ENCODE measurements around the gene RASGRP1. TPM values are rescaled to one million over a fixed set of nuclear protein-coding genes. Genes with fewer than 3 reads are reported as not detected.

The RASGRP1 gene
- total and polyA plus RNA-seq, 2 donors (not counting 1 experiment from before 2014, with no cell fraction given), result 17.7 to 24.7 TPM

GRCh38 chr15:38476120-38476519 lies 88.5 kb downstream of the RASGRP1 start:
- no peaks in the 10 kb centered on the region for H3K4me1 ChIP-seq (ENCODE audit: control insufficient read depth in 2 of 2, insufficient read depth in 2 of 2, low read length in 2 of 2)
- no peak overlapping the region for H3K9ac ChIP-seq (ENCODE audit: low read length)
- WGBS (ENCODE audit: insufficient coverage), result no CpG with 5 or more reads among the region's 1 CpG
- H3K27ac Mint-ChIP-seq, result no peak overlapping the region
- peaks cover 0 to 29% of the 10 kb centered on the region in 2 experiments for H3K36me3 ChIP-seq (replicated peaks in 1 of 2; ENCODE audit: control extremely low read depth in 1 of 2, control insufficient read depth in 1 of 2, extremely low read depth in 1 of 2, insufficient read depth in 2 of 2, low read length in 1 of 2)
- H3K9me3 ChIP-seq (ENCODE audit: control extremely low read depth in 1 of 3, control insufficient read depth in 2 of 3, insufficient read depth in 1 of 3, low read length in 2 of 3), result no peaks in the 10 kb centered on the region
- ChIA-PET POLR2A (no interaction called here), CTCF (interaction anchor here (2.6 to 7.2 kb wide), 4 partner anchors 207 to 226 kb away, joined by 12 to 145 read pairs (median 74); no protein-coding TSS in a partner anchor)
- no peaks in the 10 kb centered on the region for H3K27me3 Mint-ChIP-seq
- H2AFZ ChIP-seq (ENCODE audit: insufficient read depth, low read depth, low read length, poor library complexity, severe bottlenecking), result no peak overlapping the region
- H3K4me3 Mint-ChIP-seq, result no peak overlapping the region
- no peaks in the 10 kb centered on the region for H3K9me3 Mint-ChIP-seq (ENCODE audit: insufficient read depth)
- ATAC-seq (ENCODE audit: low read depth) (no peak), DNase-seq (no peak)
- H3K4me1 Mint-ChIP-seq, result peaks cover 9% of the 10 kb centered on the region
- no peaks in the 10 kb centered on the region for H3K79me2 ChIP-seq (ENCODE audit: control insufficient read depth, insufficient read depth, low read length)
- no peaks in the 10 kb centered on the region for H3K27me3 ChIP-seq (replicated peaks in 1 of 4; ENCODE audit: control extremely low read depth in 1 of 4, control insufficient read depth in 3 of 4, insufficient read depth in 4 of 4, low read length in 3 of 4)
- intact Hi-C loops (cut with micrococcal nuclease), result no loop called here
- no peak for TF ChIP-seq CTCF (IDR thresholded peaks at IDR 0.05)
- no peak for TF ChIP-seq EZH2 (IDR thresholded peaks at IDR 0.05; ENCODE audit: borderline replicate concordance, insufficient read depth, low read depth, low read length, poor library complexity, severe bottlenecking)
- H3K4me3 ChIP-seq (ENCODE audit: control extremely low read depth in 1 of 5, extremely low read depth in 1 of 5, insufficient read depth in 1 of 5, low read depth in 2 of 5, low read length in 4 of 5), result no peak overlapping the region
- no peak overlapping the region for H3K4me2 ChIP-seq (replicated peaks; ENCODE audit: low read depth, low read length, poor library complexity, severe bottlenecking)
- H3K27ac ChIP-seq (ENCODE audit: low read length in 2 of 2), result no peak overlapping the region
- H4K20me1 ChIP-seq (ENCODE audit: control insufficient read depth, insufficient read depth, low read length, poor library complexity, severe bottlenecking), result no peaks in the 10 kb centered on the region

GRCh38 chr15:38475361-38475760 lies 89.3 kb downstream of the RASGRP1 start:
- no peaks in the 10 kb centered on the region for H3K4me1 ChIP-seq (ENCODE audit: control insufficient read depth in 2 of 2, insufficient read depth in 2 of 2, low read length in 2 of 2)

More at GRCh38 chr15:38475361-38475760, 89.3 kb downstream of the RASGRP1 start:
- Histone ChIP-seq H3K79me2 (ENCODE audit: control insufficient read depth, insufficient read depth, low read length) (no peaks in the 10 kb centered on the region), H2AFZ (ENCODE audit: insufficient read depth, low read depth, low read length, poor library complexity, severe bottlenecking) (no peak overlapping the region), H3K27ac (ENCODE audit: low read length in 2 of 2) (no peak overlapping the region), H4K20me1 (ENCODE audit: control insufficient read depth, insufficient read depth, low read length, poor library complexity, severe bottlenecking) (no peaks in the 10 kb centered on the region), H3K4me3 (ENCODE audit: control extremely low read depth in 1 of 5, extremely low read depth in 1 of 5, insufficient read depth in 1 of 5, low read depth in 2 of 5, low read length in 4 of 5) (no peak overlapping the region), H3K36me3 (replicated peaks in 1 of 2; ENCODE audit: control extremely low read depth in 1 of 2, control insufficient read depth in 1 of 2, extremely low read depth in 1 of 2, insufficient read depth in 2 of 2, low read length in 1 of 2) (peaks cover 0 to 28% of the 10 kb centered on the region in 2 experiments), H3K27me3 (replicated peaks in 1 of 4; ENCODE audit: control extremely low read depth in 1 of 4, control insufficient read depth in 3 of 4, insufficient read depth in 4 of 4, low read length in 3 of 4) (no peaks in the 10 kb centered on the region), H3K4me2 (replicated peaks; ENCODE audit: low read depth, low read length, poor library complexity, severe bottlenecking) (no peak overlapping the region), H3K9me3 (ENCODE audit: control extremely low read depth in 1 of 3, control insufficient read depth in 2 of 3, insufficient read depth in 1 of 3, low read length in 2 of 3) (no peaks in the 10 kb centered on the region), H3K9ac (ENCODE audit: low read length) (no peak overlapping the region)
- H3K27ac Mint-ChIP-seq, result no peak overlapping the region
- CTCF ChIA-PET, result interaction anchor here (0.8 to 7.2 kb wide), 15 partner anchors 11 to 1282 kb away, joined by 3 to 145 read pairs (median 7); partner anchors contain the start of genes FAM98B and RASGRP1
- no peak for ATAC-seq (ENCODE audit: low read depth)
- TF ChIP-seq EZH2 (IDR thresholded peaks at IDR 0.05; ENCODE audit: borderline replicate concordance, insufficient read depth, low read depth, low read length, poor library complexity, severe bottlenecking) (no peak), CTCF (IDR thresholded peaks at IDR 0.05) (no peak)
- intact Hi-C loops (cut with micrococcal nuclease), result no loop called here
- 100% methylated on average over 2 of the region's 2 CpGs for WGBS (ENCODE audit: insufficient coverage)
- H3K27me3 Mint-ChIP-seq, result no peaks in the 10 kb centered on the region
- DNase-seq, result no peak
- H3K4me3 Mint-ChIP-seq, result no peak overlapping the region
- H3K9me3 Mint-ChIP-seq (ENCODE audit: insufficient read depth), result no peaks in the 10 kb centered on the region
- peaks cover 9% of the 10 kb centered on the region for H3K4me1 Mint-ChIP-seq
- POLR2A ChIA-PET, result no interaction called here

Measured in B cell (primary cell).